Posterior cingulate gyrus (tissue), 11 donors: ENCODE results near the gene VPS33A.
"Not testable (repeated sequence)": the region's sequence is repeated elsewhere in the genome, so short reads cannot be mapped to it uniquely, and the experiment has no call there.

Source experiments
- DNase-seq, 10 donors: peaks; one replicate each; pipeline versions ENCODE4 v3.0.0 to v3.0.0-alpha.2; 2020 to 2021; ENCODE audit warnings: mixed read lengths in 3 of 10
- intact Hi-C: fragments of 100-400 bp; cut with DNase I; formaldehyde crosslinking; loops from one replicate; pipeline ENCODE4 v1.15.1; 2023

Gene VPS33A

DNA sequence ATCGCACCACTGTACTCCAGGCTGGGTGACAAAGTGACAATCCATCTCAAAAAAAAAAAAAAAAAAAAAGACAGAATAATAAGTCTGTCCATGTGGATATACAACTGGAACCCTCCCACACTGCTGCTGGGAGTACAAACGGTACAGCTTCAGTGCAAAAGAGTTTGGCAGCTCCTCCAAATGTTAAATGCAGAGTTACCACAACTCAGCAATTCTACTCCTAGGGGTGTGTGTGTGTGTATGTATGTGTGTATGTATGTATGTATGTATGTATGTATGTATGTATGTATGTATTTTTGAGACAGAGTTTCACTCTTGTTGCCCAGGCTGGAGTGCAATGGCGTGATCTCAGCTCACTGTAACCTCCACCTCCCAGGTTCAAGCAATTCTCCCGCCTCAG, 7.4 kb downstream of the VPS33A start:
- intact Hi-C loops = not testable (repeated sequence)

DNA sequence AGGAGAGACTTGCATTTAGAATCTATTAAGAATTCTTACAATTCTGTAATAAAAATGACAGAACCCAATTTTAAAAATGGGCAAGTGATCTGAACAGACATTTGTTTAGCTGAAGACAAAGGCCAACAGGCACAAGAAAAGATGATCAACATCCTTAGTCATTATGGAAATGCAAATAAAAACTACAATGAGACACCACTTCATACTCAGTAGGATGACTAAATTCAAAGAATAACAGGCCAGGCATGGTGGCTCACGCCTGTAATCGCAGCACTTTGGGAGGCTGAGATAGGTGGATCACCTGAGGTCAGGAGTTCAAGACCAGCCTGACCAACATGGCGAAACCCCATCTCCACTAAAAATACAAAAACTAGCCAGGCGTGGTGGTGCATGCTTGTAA, 7.8 kb downstream of the VPS33A start:
- DNase-seq, intact Hi-C loops: not testable (repeated sequence)

More for the DNA sequence above, 7.4 kb downstream of the VPS33A start:
- not testable (repeated sequence) for DNase-seq

DNA sequence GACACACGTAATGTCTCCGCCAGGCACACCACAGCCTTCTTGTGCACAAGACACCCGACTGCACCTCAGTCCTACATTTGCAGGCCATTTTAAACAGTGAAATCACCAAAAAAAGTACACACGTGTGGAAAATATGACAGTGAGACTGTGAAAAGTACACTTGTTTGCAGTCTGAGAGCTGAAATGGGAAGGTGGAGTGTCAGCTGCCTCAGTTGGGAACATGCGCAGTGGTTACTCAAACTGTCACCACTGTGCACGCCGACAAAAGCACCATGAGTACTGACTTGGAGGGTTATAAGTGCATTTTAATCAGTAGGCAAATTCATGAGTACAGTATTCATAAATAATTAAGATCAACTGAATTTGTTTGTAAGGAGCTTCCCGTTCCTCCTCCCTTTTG, 15.8 kb downstream of the VPS33A start:
- intact Hi-C loops = no loop called here
- no peak for DNase-seq

DNA sequence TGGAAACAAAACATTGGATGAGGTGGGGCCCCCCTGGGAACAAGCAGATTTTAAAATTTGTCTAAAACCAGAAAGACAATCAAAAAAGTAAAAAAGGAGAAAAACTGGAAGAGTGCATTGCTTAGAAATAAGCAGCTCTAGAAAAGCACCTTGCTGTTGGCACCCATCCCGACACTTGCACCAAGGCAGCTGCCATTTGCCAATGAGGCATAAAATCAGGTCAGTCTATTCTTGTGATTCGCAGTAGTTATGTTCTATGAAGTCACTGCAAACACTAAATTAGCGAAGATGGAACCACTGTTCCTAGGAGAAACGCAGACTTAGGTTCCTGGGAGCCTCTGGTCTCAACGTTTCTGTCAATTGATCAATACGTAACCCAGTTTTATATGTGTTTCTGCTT, 16.2 kb downstream of the VPS33A start:
- DNase-seq = peak in 1 of 10 donors; percentile 60
- intact Hi-C loops = no loop called here

DNA sequence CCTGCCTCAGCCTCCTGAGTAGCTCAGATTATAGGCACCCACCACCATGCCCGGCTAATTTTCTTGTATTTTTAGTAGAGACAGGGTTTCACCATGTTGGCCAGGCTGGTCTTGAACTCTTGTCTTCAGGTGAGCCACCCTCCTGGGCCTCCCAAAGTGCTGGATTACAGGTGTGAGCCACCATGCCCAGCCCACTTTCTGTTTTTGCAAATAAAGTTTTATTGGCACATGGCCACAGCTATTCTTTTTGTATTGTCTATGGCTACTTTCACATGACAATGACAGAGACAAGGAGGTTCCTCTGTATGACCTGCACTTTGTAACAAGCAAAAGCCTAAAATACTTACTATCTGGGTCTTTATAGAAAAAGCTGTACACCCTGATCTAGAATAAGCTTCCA, 20.7 kb downstream of the VPS33A start:
- intact Hi-C loops = no loop called here
- DNase-seq = peak in 1 of 10 donors; percentile 8

DNA sequence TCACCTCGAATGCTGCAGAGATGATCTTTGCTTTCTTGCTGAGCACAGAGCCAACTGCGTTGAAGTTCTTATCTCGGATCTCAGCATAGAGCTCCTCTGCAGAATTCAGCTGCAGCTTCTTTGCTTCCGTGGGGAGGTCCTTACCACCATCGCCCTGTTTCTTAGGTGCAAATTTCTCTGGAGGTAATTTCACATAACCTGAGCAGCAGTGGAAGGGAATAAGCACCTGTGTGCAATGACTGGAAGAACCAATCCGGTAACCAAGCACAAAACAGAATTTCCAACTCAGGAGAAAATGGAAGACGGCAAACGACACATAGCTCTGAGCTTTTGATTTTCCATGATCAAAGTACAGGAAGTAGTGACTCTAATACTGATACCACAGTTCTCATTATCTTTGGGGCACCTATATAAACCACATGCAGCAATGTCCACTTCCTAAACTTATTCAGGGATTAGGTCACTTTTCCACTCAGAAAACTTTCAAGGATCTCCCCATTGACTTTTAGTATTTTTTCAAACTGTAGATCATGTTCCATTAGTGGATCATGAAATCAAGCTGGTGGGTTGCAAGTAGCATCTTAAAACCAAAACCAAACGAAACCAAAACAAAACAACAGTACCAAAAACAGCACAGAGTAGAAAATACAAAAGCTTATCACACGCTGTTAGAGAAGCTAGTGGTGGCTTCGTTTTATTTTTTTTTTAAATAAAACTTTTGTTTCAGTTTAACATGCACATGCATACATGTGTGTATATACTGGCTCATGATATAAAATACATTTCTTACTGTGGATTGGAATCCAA, 21.5 kb downstream of the VPS33A start:
- no peak for DNase-seq

DNA sequence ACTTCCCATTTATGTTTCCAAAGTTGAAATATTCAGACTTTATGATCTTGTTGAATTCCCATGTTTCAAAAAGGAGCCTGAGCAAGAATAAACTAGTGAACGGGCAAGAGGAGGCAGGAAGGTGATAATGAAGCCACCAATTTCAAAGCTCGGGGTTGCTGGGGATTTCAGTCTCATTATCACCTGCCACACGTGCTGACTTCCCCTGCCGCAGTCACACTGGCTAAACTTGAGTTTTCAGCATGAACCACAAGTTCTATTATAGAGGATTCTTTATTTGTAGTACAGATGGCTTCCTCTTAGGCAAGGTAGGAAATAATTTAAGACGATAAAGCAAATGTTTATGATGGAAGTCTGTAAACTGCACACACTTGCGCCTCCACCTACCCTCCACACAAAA, 22.3 kb downstream of the VPS33A start:
- no peak for DNase-seq
- intact Hi-C loops = no loop called here

More for the DNA sequence above, 21.5 kb downstream of the VPS33A start:
- intact Hi-C loops = no loop called here

DNA sequence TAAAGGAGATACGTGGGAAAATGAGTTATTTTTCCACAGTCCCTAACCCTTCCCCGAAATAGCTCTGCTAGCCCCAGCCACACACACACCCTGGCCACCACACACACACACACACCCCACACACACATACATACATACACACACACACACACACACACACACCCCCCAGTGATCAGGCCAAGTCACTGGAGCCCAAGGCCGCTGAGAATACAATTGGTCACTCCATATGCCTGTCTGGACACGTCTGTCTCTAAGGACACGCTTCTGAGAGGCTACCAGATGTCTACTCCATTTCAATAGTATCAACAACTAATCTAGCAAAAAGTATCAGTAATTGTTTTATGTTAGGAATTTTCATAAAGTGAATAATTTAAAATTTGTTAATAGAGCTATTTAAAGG, 27.4 kb downstream of the VPS33A start:
- DNase-seq = no peak
- intact Hi-C loops = no loop called here

DNA sequence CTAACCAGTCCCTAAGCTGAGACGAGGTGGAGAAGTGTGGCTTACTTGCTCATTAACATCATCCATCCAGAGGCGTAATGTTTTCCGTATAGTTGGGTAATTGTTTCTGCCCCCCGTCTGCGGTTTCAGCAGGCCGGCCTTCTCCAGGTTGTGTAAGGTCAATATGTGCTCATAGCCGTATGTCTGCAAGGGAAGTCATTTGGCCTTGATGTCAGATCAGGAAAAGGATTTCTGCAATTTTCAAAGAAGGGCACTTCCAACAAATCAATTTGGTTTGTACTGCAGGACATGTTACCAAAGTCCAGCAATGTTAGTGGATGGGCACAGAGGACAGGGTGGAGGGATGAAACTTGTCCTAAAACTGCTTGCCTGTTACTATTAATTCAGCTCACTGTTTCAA, 30.6 kb downstream of the VPS33A start:
- DNase-seq = no peak
- intact Hi-C loops = no loop called here

DNA sequence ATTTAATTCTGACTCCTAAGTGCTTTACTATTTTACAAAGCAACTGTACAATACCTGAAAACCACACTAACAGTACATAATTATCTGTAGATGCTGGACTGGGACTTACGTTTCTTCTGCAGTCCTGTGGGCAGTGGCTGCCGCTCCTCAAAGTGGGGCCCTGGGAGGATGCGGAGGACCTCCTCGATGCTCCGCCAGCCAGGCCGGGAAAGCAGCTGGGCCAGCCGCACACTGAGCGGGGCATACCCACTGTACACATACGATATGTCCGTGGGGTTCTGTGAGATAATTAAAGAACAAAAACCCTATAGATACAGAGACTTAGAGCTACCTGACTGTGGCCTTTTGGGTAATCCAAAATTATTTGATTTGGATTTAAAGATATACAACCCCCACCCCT, 33.6 kb downstream of the VPS33A start:
- DNase-seq = no peak

DNA sequence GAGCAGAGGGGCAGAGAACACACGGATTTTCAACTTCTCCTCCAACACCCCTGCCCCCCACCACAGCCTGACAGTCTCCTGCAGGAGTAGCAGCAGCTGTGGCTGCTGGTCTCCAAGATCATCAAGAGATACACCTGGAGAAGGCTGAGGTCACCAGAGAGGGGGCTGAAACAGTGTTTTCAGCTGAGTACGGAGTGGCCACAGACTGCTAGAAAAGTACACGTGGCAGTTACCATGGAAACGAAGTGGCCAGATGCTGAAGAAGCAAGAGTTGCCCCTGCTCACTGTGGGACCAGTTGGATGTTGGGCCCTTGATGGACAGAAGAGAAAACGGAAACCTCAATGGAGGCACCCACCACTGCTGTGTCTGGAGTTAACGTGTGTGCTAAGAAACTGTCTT, 35.5 kb downstream of the VPS33A start:
- DNase-seq = no peak
- intact Hi-C loops = no loop called here

More for the DNA sequence above, 33.6 kb downstream of the VPS33A start:
- intact Hi-C loops = no loop called here

DNA sequence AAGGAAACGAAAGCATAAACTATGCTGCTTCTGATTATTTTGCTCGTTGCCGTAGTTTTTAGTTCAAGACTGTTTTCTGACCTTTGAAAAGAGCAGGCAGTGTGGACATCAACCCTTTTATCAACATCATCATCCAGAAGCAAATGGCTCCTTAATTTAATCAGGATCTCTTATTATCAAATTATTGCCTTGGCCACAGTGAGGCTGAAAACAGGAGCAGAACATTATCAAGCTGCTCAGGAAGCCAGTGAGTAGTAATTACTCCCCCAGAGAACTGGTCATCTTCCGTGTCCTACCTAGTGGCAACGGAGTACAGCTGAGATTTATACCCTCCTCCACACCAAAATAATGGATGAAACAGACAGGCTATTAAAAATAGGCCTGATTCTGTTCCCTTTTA, 38.2 kb downstream of the VPS33A start:
- intact Hi-C loops = no loop called here
- DNase-seq = no peak

DNA sequence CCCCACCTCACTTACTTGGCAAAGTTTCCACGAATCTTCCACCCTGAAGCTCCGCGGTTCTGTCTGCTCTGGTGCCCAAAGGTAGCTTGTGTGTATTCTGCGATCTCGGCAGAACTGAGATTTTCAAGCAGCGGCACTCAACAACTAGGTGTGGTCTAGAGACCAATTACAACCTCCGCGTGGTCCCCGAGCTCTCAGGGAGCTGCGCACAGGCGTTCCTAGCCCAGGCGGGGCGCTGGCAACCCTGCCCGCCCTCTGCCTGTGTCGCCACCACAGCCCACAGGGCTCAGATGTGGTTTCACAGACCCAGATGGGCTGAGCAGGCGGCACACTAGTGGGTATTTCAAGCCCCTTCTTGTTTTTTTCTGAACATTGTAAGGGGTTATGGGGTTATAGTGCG, 39.0 kb downstream of the VPS33A start:
- intact Hi-C loops = no loop called here
- no peak for DNase-seq

DNA sequence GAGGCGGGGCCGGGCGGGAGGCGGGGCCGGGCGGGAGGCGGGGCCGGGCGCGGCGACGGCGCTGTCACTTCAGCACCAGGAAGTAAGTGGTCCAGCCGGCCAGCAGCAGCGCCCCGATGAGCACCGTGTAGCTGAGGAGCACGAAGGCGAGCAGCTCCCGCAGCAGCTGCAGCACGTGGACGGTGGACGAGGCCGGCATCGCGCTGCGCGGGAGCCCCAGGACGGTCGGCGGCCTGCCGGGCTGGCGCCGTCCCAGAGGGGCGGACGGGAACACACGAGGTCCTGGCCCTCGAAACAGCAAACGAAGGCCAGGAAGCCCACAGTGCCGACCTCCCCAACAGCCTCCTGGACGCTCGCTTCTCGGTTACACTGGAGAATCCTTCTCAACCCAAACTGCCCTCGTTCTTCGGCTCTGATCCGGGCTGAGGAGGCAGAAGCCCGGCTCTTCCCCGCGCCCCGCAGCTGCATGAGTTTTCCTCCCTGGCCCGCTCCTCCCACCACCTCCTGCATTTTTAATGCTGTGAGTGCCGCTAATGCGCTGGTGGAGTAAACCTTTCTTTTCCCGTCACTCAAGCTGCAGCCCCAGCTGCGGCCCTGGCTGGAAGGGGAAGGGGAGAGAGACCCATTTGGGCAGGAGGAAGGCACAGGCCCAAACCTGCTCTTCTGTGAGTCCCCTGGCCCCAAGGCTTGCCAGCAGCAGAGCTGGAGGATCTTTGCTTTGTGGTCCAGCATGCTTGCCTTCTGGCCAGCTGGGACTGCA, 39.7 kb downstream of the VPS33A start:
- DNase-seq = peak in 1 of 10 donors; percentile 86
- intact Hi-C loops = loop anchor here (1.0 kb wide), 1 partner anchor 40 kb away; the partner anchor contains the start of gene VPS33A

DNA sequence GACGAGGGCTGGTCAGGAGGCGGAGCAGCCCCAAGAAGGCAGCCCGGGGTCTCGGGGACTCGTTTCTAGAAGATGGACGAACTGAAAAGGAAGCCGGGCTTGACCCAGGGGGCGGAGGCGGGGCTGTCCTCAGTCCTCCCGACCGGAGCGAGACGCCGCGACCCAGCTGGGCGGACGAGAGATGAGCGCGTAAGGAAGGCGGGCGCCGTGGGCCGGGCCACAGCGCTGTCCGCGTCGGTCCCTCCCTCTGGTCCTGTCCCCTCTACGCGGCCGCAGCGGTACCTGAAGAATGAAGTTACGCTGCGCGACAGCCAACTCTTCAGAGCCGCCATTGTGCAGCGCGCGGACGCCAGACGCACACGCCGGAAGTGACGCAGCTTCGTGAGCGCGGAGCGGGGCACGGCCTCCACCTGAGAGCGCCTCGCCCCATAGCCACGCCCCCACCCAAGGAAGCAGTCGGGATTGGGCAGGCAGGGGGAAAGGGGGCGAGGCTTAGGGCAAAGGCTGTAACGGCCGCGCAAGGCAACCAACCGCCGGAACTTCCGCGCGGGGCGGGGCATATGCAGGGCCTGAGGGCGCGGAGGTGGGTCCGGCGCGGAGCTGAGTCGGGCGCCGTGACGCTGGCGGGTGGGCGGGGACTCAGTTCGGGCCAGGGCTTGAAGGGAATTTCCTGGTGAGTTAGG, 40.5 kb downstream of the VPS33A start, which contains the start of gene DIABLO:
TSS of gene DIABLO (minus strand) at position 370 of the 683 bp plus-strand sequence. CDS start at position 332, 38 bp downstream.
- DNase-seq = peak; percentile 100
- intact Hi-C loops = loop anchor here (1.0 kb wide), 1 partner anchor 40 kb away; the partner anchor contains the start of gene VPS33A

DNA sequence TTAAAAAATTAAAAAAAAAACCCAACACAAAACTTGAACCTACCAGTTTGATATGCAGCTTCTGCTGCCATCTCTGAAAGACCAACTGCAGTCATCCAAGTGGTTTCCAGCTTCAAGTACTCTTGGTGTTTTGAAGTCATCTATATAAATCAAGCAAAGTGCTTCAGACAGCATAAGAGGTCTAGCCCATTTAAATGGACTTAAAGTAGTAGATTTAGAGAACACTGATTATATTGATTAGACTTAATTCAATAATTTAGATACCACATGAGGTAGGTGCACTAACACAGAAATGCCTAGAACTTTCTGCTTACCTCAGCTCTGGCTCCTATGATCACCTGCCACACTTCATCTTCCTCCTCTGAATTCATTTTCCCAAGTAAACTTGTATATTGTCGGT, 49.8 kb downstream of the VPS33A start:
- intact Hi-C loops = no loop called here
- no peak for DNase-seq

DNA sequence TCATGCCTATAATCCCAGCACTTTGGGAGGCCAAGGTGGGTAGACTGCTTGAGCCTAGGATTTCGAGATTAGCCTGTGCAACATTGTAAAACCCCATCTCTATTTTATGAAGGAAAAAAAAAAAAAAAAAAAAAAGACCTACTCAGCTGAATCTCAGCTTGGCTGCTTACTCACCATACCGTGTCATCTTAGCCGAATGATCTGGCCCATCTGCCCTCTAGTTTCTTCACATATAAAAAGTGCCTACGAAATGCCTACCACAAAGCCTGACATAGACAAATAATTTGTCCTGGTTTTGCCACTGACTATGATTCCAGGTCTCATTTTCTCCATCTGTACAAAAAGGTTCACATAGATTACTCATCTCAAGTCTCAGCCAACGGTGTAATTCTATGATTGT, 50.5 kb downstream of the VPS33A start:
- intact Hi-C loops = no loop called here
- no peak for DNase-seq

DNA sequence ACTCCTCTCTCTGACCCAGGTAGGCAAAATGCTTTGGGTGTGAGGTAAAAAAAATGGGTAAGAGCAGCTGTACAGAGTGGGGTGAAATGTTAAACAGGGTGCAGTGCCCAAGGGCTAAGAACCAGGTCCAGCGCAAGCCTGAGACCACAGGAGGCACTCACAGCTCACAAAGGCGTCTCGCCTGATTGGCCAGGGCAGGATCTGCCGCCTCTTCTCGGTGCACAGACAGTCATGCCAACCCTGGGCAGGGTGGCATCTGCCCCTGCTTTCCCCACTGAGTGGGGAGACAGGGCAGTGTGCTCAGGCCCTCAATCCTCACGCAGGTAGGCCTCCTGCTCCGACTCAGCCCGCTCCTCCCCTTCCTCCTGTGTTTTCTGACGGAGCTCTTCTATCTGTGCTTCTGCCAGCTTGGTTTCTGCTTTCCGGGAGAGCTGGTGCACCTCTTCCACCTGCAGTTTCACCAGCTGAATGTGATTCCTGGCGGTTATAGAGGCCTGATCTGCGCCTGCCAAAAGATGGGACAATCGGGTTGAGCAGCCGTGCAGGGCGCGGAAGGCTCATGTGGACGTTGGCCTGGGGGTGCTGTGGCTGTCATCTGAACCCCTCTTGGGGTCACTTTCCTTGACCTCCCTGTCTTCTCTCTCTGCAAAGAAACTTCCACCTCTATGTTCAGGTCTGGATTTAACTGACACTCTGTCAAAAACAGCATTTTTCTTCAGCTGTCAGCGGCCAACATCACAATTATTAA, 58.0 kb downstream of the VPS33A start:
- intact Hi-C loops = no loop called here
- DNase-seq = peak in 2 of 10 donors; percentile 58 to 59

DNA sequence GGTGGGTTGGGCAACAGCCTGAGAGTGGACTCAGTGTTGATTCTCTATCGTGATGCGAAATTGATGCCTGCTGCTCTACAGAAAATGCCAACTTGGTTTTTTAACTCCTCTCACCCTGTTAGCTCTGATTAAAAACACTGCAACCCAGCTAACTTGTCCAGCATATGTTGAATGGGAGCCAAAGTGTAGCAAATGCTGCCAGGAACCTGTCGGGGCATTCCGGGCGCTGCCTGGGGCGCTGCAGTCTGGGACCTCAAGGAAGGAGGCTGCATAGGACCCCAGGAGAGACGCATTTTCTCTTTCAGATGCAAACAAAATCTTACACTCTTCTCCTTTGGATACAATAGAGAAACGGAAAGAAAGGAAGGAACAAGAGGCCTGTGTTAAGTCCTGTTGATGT, 58.9 kb downstream of the VPS33A start:
- DNase-seq = peak in 1 of 10 donors; percentile 28

DNA sequence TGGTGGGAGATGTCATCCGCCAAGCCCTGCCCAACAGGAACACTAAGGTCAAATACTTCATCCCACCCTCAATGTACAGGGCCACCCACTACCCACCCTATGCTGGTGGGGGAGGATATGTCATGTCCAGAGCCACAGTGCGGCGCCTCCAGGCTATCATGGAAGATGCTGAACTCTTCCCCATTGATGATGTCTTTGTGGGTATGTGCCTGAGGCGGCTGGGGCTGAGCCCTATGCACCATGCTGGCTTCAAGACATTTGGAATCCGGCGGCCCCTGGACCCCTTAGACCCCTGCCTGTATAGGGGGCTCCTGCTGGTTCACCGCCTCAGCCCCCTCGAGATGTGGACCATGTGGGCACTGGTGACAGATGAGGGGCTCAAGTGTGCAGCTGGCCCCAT, 59.3 kb downstream of the VPS33A start:
- peak in 2 of 10 donors; percentile 46 to 77 for DNase-seq
- intact Hi-C loops = no loop called here

More for the DNA sequence above, 58.9 kb downstream of the VPS33A start:
- intact Hi-C loops = no loop called here
